Chondrocyte (in vitro differentiated cells): ENCODE results near the gene TMEM255B. TPM values are rescaled to one million over a fixed set of nuclear protein-coding genes. Genes with fewer than 3 reads are reported as not detected.

Experiments
- DNase-seq: peaks from one replicate; pipeline ENCODE4 v3.0.0; 2021; ENCODE audit warnings: mixed read lengths, low spot score
- H3K27ac Mint-ChIP-seq: one replicate; pipeline ENCODE4 v1.8.0; 2021; ENCODE audit warnings: mild to moderate bottlenecking, moderate library complexity, mixed read lengths; ENCODE audit not compliant: unreplicated experiment
- H3K27me3 Mint-ChIP-seq: 2 replicates; pipeline ENCODE4 v1.8.0; 2021; ENCODE audit warnings: low read depth, mixed read lengths
- H3K36me3 Mint-ChIP-seq: 2 replicates; pipeline ENCODE4 v1.8.0; 2021; ENCODE audit warnings: low read depth, mixed read lengths
- H3K4me1 Mint-ChIP-seq: 2 replicates; pipeline ENCODE4 v1.8.0; 2021; ENCODE audit warnings: low read depth, mild to moderate bottlenecking, mixed read lengths
- H3K4me3 Mint-ChIP-seq: one replicate; pipeline ENCODE4 v1.8.0; 2021; ENCODE audit warnings: mild to moderate bottlenecking, moderate library complexity, mixed read lengths; ENCODE audit not compliant: unreplicated experiment
- H3K9me3 Mint-ChIP-seq: 2 replicates; pipeline ENCODE4 v1.8.0; 2021; ENCODE audit warnings: low read depth, mixed read lengths
- CTCF ChIP-seq: fragments of 200-600 bp; sonication (generic); IDR thresholded peaks from 2 replicates; pipeline ENCODE4 v1.5.0; 2021; ENCODE audit warnings: antibody characterized with exemption, mild to moderate bottlenecking, moderate library complexity
- total RNA-seq: library from RNA; stranded (reverse); gene quantifications from 3 replicates; pipeline ENCODE4 v1.2.1, GENCODE V29; 2021

Gene TMEM255B
- total RNA-seq, 1 donor from 2014 or later = 5.2 TPM

- TF ChIP-seq CTCF = no peak
- Mint-ChIP-seq H3K27ac (no peak overlapping the region), H3K9me3 (no peaks in the 10 kb centered on the region), H3K27me3 (peaks cover 28% of the 10 kb centered on the region), H3K4me1 (no peaks in the 10 kb centered on the region), H3K4me3 (no peak overlapping the region), H3K36me3 (no peaks in the 10 kb centered on the region)
- DNase-seq = no peak
Observed at GRCh38 chr13:113791761-113792160, 32.7 kb downstream of the TMEM255B start.

GRCh38 chr13:113792236-113792770, 33.3 kb downstream of the TMEM255B start:
- H3K4me3 Mint-ChIP-seq = no peak overlapping the region
- no peak for TF ChIP-seq CTCF
- H3K36me3 Mint-ChIP-seq = no peaks in the 10 kb centered on the region
- no peak overlapping the region for H3K27ac Mint-ChIP-seq
- H3K27me3 Mint-ChIP-seq = peaks cover 28% of the 10 kb centered on the region
- no peaks in the 10 kb centered on the region for H3K4me1 Mint-ChIP-seq
- DNase-seq = no peak
- H3K9me3 Mint-ChIP-seq = no peaks in the 10 kb centered on the region

- no peak for DNase-seq
- Mint-ChIP-seq H3K27ac (no peak overlapping the region), H3K9me3 (no peaks in the 10 kb centered on the region), H3K27me3 (peaks cover 28% of the 10 kb centered on the region), H3K4me3 (no peak overlapping the region), H3K36me3 (no peaks in the 10 kb centered on the region), H3K4me1 (no peaks in the 10 kb centered on the region)
- TF ChIP-seq CTCF = no peak
Observed at GRCh38 chr13:113792886-113793717, 34.1 kb downstream of the TMEM255B start.

GRCh38 chr13:113793718-113794085, 34.7 kb downstream of the TMEM255B start:
- TF ChIP-seq CTCF = no peak
- no peaks in the 10 kb centered on the region for H3K9me3 Mint-ChIP-seq
- no peak for DNase-seq
- no peak overlapping the region for H3K27ac Mint-ChIP-seq
- H3K4me1 Mint-ChIP-seq = no peaks in the 10 kb centered on the region
- peaks cover 28% of the 10 kb centered on the region for H3K27me3 Mint-ChIP-seq
- no peak overlapping the region for H3K4me3 Mint-ChIP-seq
- no peaks in the 10 kb centered on the region for H3K36me3 Mint-ChIP-seq

- no peaks in the 10 kb centered on the region for H3K9me3 Mint-ChIP-seq
- H3K27me3 Mint-ChIP-seq = peaks cover 25% of the 10 kb centered on the region
- TF ChIP-seq CTCF = no peak
- H3K36me3 Mint-ChIP-seq = no peaks in the 10 kb centered on the region
- H3K4me3 Mint-ChIP-seq = no peak overlapping the region
- H3K27ac Mint-ChIP-seq = no peak overlapping the region
- H3K4me1 Mint-ChIP-seq = no peaks in the 10 kb centered on the region
- DNase-seq = no peak
Observed at GRCh38 chr13:113794086-113794485, 35.1 kb downstream of the TMEM255B start.
